AG04449 (cell line): ENCODE measurements around the gene ALG14.

Experiments
- CTCF ChIA-PET: fragments of 350-600 bp; formaldehyde crosslinking; extraction: SDS; loops from one replicate; lab custom pipeline; 2021; ENCODE audit warnings: antibody characterized with exemption; lab: Yijun Ruan, JAX
- POLR2A ChIA-PET: fragments of 400-600, 350-600 bp; formaldehyde crosslinking; extraction: SDS; loops from one replicate; lab custom pipeline; 2020; ENCODE audit warnings: antibody characterized with exemption, inconsistent platforms; lab: Yijun Ruan, JAX
- DNase-seq: peaks from one replicate; pipeline ENCODE4 v3.0.0-alpha.2; 2010; ENCODE audit warnings: low read depth, low spot score
- H3K4me3 ChIP-seq: 2 replicates; pipeline ENCODE4 v1.5.1; 2011; ENCODE audit warnings: low read depth, mild to moderate bottlenecking, control low read depth, low read length
- TF ChIP-seq, protein P1 (sequence below): IDR thresholded peaks from one replicate; pipeline ENCODE4 v1.5.1; 2011; ENCODE audit warnings: mild to moderate bottlenecking, moderate library complexity, low read length, control low read depth, inconsistent platforms; ENCODE audit not compliant: insufficient read depth; ENCODE audit errors: missing control alignments

The ALG14 gene

DNA sequence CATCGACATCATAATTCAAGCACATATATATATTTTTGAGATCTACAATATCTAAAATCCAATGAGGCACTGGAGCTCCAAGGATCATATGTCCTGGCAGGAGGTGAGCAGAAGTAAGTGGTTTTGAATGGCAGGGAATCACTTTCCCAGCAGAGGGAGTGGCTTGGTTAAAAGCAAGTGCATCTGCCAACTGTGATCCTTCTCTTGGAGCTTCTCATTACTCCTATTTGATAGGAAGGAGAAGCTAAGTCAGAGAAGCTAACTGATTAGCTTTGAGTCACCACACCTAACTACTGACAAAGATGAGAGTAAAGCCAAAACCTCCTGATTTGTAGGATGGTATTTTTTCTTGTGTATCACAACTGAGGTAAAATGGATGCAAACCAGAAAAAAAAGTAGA is 55.0 kb downstream of the ALG14 start:
- H3K4me3 ChIP-seq = no peak overlapping the region
- ChIA-PET CTCF (interaction anchor here (1.5 to 1.6 kb wide), 2 partner anchors 26 to 164 kb away, joined by 6 to 8 read pairs; no protein-coding TSS in a partner anchor), POLR2A (no interaction called here)
- DNase-seq = no peak
- TF ChIP-seq, protein P1, sequence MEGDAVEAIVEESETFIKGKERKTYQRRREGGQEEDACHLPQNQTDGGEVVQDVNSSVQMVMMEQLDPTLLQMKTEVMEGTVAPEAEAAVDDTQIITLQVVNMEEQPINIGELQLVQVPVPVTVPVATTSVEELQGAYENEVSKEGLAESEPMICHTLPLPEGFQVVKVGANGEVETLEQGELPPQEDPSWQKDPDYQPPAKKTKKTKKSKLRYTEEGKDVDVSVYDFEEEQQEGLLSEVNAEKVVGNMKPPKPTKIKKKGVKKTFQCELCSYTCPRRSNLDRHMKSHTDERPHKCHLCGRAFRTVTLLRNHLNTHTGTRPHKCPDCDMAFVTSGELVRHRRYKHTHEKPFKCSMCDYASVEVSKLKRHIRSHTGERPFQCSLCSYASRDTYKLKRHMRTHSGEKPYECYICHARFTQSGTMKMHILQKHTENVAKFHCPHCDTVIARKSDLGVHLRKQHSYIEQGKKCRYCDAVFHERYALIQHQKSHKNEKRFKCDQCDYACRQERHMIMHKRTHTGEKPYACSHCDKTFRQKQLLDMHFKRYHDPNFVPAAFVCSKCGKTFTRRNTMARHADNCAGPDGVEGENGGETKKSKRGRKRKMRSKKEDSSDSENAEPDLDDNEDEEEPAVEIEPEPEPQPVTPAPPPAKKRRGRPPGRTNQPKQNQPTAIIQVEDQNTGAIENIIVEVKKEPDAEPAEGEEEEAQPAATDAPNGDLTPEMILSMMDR = no peak

GRCh38 chr1:95015076-95015475 is 57.7 kb downstream of the ALG14 start:
- ChIA-PET POLR2A (no interaction called here), CTCF (no interaction called here)
- TF ChIP-seq, protein P1 = no peak
- no peak for DNase-seq
- H3K4me3 ChIP-seq = no peak overlapping the region

- no peak for DNase-seq
- ChIA-PET CTCF (interaction anchor here (1.5 kb wide), 1 partner anchor 9 kb away, joined by 3 read pairs; no protein-coding TSS in a partner anchor), POLR2A (no interaction called here)
- TF ChIP-seq, protein P1 = no peak
- no peak overlapping the region for H3K4me3 ChIP-seq
These were observed 58.7 kb downstream of the ALG14 start for GRCh38 chr1:95013950-95014574.

- peak; percentile 87 for DNase-seq
- POLR2A ChIA-PET = interaction anchor here (0.7 to 1.4 kb wide), 5 partner anchors 9 to 86 kb away, joined by 3 to 9 read pairs (median 3); partner anchors contain the start of gene CNN3
- no peak overlapping the region for H3K4me3 ChIP-seq
- TF ChIP-seq, protein P1 = no peak
- CTCF ChIA-PET = interaction anchor here (0.7 to 1.4 kb wide), 2 partner anchors 29 to 31 kb away, joined by 3 to 5 read pairs; no protein-coding TSS in a partner anchor
These were observed 60.4 kb downstream of the ALG14 start for GRCh38 chr1:95012389-95012788.

GRCh38 chr1:95010158-95010557 is 62.6 kb downstream of the ALG14 start:
- no peak for DNase-seq
- POLR2A ChIA-PET = no interaction called here
- CTCF ChIA-PET = interaction anchor here (0.6 kb wide), 1 partner anchor 62 kb away, joined by 3 read pairs; no protein-coding TSS in a partner anchor
- TF ChIP-seq, protein P1 = no peak
- H3K4me3 ChIP-seq = no peak overlapping the region

GRCh38 chr1:95007687-95008086 is 65.1 kb downstream of the ALG14 start:
- DNase-seq = no peak
- ChIA-PET CTCF (interaction anchor here (0.9 to 1.7 kb wide), 4 partner anchors 14 to 153 kb away, joined by 3 to 6 read pairs (median 3); no protein-coding TSS in a partner anchor), POLR2A (no interaction called here)
- TF ChIP-seq, protein P1 = no peak
- no peak overlapping the region for H3K4me3 ChIP-seq
